ENCODE results near the gene DSCAM.

DNA sequence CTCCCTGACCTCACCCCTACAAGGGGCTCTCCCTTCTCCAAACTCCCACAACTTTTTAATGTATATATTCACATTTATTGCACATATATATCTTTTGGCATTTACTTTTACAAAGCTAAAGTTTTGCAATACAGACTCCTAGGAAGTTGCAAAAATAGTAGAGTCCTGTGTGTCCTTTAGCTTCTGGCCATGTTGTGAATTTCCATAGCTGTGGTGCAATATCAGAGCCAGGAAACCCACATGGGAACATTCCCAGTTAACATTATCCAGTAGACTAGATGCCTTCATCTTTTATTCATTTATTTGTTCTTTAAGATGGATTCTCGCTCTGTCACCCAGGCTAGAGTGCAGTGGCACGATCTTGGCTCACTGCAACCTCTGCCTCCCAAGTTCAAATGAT, 636.7 kb downstream of the DSCAM start:
- TF ChIP-seq CTCF (IDR thresholded peaks at IDR 0.05) (no peak), POLR2A (IDR thresholded peaks at IDR 0.05) (no peak), EP300 (IDR thresholded peaks at IDR 0.05) (no peak)
